ENCODE measurements around the gene SCLT1.
"Not testable (repeated sequence)": the region's sequence is repeated elsewhere in the genome, so short reads cannot be mapped to it uniquely, and the experiment has no call there.

The SCLT1 gene

GRCh38 chr4:129093191-129093920 is at the start of gene SCLT1:
Gene SCLT1 (minus strand): TSS chr4:129093539. CDS start chr4:129093103, 436 bp downstream.
- in situ Hi-C loops (cut with MboI; ENCODE audit: low sequenced_read_pairs) = no loop called here

DNA sequence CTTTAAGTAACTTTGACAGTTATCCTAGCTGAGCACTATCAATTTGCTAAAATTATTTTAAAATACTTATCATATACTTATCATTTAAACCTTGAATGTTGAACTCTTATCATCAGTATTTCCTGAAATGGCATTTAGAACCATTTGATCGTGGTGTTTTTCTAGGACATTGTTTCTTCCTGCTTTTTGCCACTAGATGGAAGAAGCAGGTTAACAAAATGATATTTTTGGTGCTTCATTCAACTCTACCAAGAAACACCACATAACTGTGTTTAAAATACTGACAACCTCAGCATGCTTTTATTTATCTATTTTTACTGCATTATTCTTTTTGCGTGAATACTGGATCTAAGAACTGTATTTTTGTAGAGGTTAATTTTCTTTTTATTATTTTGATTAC is 47.2 kb upstream of the SCLT1 start:
- in situ Hi-C loops (cut with MboI; ENCODE audit: low sequenced_read_pairs) = no loop called here

DNA sequence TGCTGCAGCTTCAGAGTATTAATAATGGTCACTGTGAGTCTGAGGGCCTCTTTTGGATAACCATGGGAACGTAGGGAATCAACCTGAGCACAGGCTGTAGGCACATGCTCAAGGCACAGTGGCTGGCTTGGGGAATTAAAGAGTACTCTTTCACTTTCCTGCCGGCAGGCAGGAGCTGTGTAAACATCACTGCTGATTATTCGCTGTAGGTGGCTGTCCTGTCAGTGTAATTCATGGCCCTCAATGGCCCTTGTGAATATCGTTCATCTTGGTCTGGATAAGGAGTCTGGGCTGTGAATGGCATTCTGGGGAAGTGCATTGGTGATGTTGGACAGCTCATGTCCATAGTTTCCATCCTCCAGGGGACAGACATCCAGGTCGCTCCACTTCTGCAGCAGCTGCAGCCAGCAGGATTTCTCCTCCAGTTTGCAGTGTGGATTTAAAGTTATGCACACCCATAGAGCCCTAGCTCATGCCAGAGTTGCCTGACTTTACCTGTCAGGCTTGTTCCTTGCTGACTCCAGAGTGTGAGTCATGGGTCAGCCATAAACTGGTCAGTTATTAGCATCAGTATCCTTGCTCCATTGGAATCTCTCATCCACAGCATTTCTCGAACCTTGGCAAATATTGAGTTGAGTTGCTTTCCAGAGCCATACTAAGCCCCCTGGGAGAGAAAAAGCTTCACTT is 45.6 kb upstream of the SCLT1 start:
- in situ Hi-C loops (cut with MboI; ENCODE audit: low sequenced_read_pairs) = no loop called here

GRCh38 chr4:129136433-129136832 is 43.1 kb upstream of the SCLT1 start:
- in situ Hi-C loops (cut with MboI; ENCODE audit: low sequenced_read_pairs) = no loop called here

DNA sequence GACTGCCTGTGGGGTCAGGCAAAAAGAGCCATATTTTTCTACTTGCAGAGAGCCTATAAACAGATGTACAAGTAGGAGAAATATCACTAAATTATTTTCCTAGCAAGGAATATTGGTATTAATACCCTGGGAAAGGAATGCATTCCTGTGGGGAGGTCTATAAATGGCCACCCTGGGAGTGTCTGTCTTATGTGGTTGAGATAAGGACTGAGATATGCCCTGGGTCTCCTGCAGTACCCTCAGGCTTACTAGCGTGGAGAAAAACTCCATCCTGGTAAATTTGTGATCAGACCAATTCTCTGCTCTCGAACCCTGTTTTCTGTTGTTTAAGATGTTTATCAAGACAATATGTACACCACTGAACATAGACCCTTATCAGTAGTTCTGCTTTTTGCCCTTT is 38.0 kb upstream of the SCLT1 start:
- in situ Hi-C loops (cut with MboI; ENCODE audit: low sequenced_read_pairs) = no loop called here

- in situ Hi-C loops (cut with MboI; ENCODE audit: low sequenced_read_pairs) = no loop called here
Observed at GRCh38 chr4:129129143-129129542, 35.8 kb upstream of the SCLT1 start.

GRCh38 chr4:129126614-129127013 is 33.3 kb upstream of the SCLT1 start:
- in situ Hi-C loops (cut with MboI; ENCODE audit: low sequenced_read_pairs) = not testable (repeated sequence)

GRCh38 chr4:129117705-129118104 is 24.4 kb upstream of the SCLT1 start:
- in situ Hi-C loops (cut with MboI; ENCODE audit: low sequenced_read_pairs) = no loop called here

DNA sequence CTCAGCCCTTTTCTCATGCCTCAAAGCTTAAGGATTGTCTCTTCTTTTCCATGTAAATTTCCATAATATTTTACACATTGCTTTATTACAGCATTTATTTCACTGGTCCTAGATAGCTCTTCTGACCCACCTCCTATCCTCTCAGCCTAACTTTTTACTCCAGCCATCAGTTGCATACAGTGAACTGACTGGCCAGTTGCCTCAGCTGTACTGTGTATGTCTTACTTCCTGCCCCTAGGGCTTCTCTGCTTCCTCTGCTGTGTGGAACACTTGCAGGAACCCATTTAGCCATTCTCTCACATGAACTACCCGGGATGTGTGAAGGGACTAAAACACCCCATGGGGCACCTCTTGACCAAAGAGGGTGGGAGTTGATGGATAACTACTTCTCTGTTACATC is 20.6 kb upstream of the SCLT1 start:
- in situ Hi-C loops (cut with MboI; ENCODE audit: low sequenced_read_pairs) = no loop called here

GRCh38 chr4:129113434-129113833 is 20.1 kb upstream of the SCLT1 start:
- in situ Hi-C loops (cut with MboI; ENCODE audit: low sequenced_read_pairs) = no loop called here

DNA sequence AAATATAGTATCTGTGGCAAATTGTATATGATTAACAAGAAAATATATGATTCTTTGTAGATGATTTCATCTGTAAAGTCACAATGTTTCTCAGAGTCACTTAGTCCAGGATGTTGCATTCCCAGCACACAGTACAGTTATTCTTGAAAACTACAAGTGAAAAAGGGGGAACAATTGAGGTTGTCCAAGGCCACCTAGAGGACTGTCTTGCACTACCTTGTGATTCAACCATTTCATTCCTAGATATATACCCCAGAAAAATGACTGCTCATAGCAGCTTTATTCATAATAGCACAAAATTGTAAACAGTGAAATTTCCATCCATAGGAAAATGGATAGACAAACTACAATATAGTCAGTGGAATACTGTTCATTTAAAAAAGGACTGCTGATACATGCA is 18.6 kb upstream of the SCLT1 start:
- in situ Hi-C loops (cut with MboI; ENCODE audit: low sequenced_read_pairs) = no loop called here

GRCh38 chr4:129110931-129111330 is 17.6 kb upstream of the SCLT1 start:
- in situ Hi-C loops (cut with MboI; ENCODE audit: low sequenced_read_pairs) = no loop called here

- in situ Hi-C loops (cut with MboI; ENCODE audit: low sequenced_read_pairs) = no loop called here
Observed at GRCh38 chr4:129109965-129110824, 16.9 kb upstream of the SCLT1 start.

- in situ Hi-C loops (cut with MboI; ENCODE audit: low sequenced_read_pairs) = no loop called here
Observed at GRCh38 chr4:129098531-129099001, 5.2 kb upstream of the SCLT1 start.

DNA sequence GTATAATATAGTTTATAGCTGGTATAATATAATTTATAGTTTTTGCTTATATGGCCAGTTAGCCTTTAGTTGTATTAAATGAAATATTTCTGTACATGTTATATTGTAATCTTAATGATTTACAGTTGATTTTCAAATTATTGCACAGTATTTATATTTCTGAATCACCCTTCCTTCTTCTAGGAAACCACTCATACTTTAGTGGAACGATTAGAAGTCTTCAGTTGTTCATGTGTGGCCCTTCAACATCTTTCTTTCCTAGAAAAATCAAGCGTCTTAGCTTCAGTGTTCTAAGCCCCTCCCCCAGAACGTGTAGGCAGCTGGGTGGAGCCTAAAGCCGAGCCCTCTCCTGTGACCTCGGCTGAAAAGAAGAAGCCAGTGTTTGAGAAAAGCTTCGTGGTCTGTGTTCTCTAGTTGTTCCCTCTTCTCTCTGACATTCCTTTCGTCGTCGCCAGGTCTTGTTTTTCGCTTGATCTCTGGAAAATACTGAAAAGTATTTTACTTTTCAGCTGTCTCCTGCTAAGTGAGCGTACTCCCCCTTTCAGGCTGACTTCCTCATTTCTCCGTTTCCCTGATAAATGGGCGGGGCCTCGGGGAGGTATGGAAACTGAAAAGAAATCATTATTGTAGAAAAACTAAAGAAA is 2.6 kb upstream of the SCLT1 start, which contains the start of gene C4orf33:
C4orf33 (plus strand) TSS at position 342 of the 644 bp plus-strand sequence. CDS start 6,459 bp downstream, outside the sequence.
- in situ Hi-C loops (cut with MboI; ENCODE audit: low sequenced_read_pairs) = no loop called here

GRCh38 chr4:129094347-129094746 is 1.0 kb upstream of the SCLT1 start:
- in situ Hi-C loops (cut with MboI; ENCODE audit: low sequenced_read_pairs) = no loop called here

GRCh38 chr4:129092631-129093190 is 628 bp downstream of the SCLT1 start:
- in situ Hi-C loops (cut with MboI; ENCODE audit: low sequenced_read_pairs) = no loop called here

- in situ Hi-C loops (cut with MboI; ENCODE audit: low sequenced_read_pairs) = no loop called here
Observed at GRCh38 chr4:129087516-129087915, 5.8 kb downstream of the SCLT1 start.

DNA sequence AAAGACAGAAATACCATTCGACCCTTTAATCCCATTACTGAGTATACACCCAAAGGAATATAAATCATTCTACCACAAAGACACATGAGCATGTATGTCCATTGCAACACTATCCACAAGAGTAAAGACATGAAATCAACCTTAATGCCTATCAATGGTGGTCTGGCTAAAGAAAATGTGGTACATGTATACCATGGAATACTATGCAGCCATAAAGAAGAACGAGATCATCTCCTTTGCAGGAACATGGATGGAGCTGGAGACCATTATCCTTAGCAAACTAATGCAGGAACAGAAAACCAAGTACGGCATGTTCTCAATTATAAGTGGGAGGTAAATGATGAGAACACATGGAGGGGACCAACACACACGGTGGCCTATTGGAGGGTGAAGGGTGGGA is 7.9 kb downstream of the SCLT1 start:
- in situ Hi-C loops (cut with MboI; ENCODE audit: low sequenced_read_pairs) = no loop called here

DNA sequence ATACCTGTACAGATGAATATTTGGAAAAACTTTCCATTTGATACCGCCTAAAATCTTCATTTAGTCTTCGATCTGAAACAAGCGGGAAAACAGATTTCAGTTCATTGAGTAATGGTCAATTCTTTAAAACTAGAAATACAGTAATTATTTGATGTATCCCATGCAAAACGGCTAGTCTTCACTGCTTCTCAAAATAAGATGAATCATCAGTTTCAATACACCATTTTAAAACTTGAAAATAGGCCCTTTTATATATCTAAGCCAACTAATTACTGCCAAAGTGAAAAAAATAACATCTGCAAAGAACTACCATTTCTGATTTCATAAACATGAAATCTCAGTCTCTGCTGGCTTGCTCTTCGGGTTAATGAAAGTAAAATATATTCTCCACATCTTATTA is 11.0 kb downstream of the SCLT1 start:
- in situ Hi-C loops (cut with MboI; ENCODE audit: low sequenced_read_pairs) = no loop called here

DNA sequence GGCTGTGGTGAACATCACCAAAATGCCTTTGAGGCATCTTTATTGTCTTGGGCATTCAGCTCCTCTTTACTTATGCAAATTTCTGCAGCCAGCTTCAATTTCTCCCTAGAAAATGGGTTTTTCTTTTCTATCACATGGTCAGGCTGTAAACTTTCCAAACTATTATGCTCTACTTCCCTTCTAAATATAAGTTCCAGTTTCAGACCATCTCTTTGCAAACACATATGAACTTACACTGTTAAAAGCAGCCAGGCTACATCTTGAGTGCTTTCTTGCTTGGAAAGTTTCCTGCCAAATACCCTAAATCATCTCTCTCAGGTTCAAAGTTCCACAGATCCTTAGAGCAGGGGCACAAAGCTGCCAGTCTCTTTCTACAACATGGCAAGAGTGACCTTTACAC is 13.2 kb downstream of the SCLT1 start:
- in situ Hi-C loops (cut with MboI; ENCODE audit: low sequenced_read_pairs) = no loop called here
